Stimulated activated CD4-positive, alpha-beta T cell treated with anti-CD3 and anti-CD28 coated beads, TNF-alpha, amount 100 ng/mL, for 1 hour (primary cell): ENCODE data around the gene B3GNT5.

Experiments
- DNase-seq, 3 donors: peaks; one replicate each; pipeline ENCODE4 v3.0.0-alpha.2; 2020; ENCODE audit warnings: low read depth in 3 of 3, low spot score in 1 of 3

B3GNT5 gene

GRCh38 chr3:183288117-183288516, 35.1 kb downstream of the B3GNT5 start:
- no peak for DNase-seq

GRCh38 chr3:183290216-183290615, 37.2 kb downstream of the B3GNT5 start:
- no peak for DNase-seq

- DNase-seq: no peak
Observed at GRCh38 chr3:183291497-183292031, 38.5 kb downstream of the B3GNT5 start.

- no peak for DNase-seq
Observed at GRCh38 chr3:183293966-183294365, 40.9 kb downstream of the B3GNT5 start.

GRCh38 chr3:183295211-183295610, 42.2 kb downstream of the B3GNT5 start:
- no peak for DNase-seq

- no peak for DNase-seq
Observed at GRCh38 chr3:183296944-183297343, 43.9 kb downstream of the B3GNT5 start.

- no peak for DNase-seq
Observed at GRCh38 chr3:183298701-183299153, 45.7 kb downstream of the B3GNT5 start.

GRCh38 chr3:183299976-183300375, 46.9 kb downstream of the B3GNT5 start:
- DNase-seq: no peak

- no peak for DNase-seq
Observed at GRCh38 chr3:183300996-183301562, 48.0 kb downstream of the B3GNT5 start.

- no peak for DNase-seq
Observed at GRCh38 chr3:183301937-183302580, 49.0 kb downstream of the B3GNT5 start.

- no peak for DNase-seq
Observed at GRCh38 chr3:183303690-183304089, 50.6 kb downstream of the B3GNT5 start.

GRCh38 chr3:183306798-183307671, 54.0 kb downstream of the B3GNT5 start:
- DNase-seq: no peak

GRCh38 chr3:183307749-183308148, 54.7 kb downstream of the B3GNT5 start:
- DNase-seq: no peak

- no peak for DNase-seq
Observed at GRCh38 chr3:183308751-183309150, 55.7 kb downstream of the B3GNT5 start.

- no peak for DNase-seq
Observed at GRCh38 chr3:183309276-183309675, 56.2 kb downstream of the B3GNT5 start.

- DNase-seq: no peak
Observed at GRCh38 chr3:183310936-183311335, 57.9 kb downstream of the B3GNT5 start.

- DNase-seq: no peak
Observed at GRCh38 chr3:183312433-183312832, 59.4 kb downstream of the B3GNT5 start.

GRCh38 chr3:183313351-183313750, 60.3 kb downstream of the B3GNT5 start:
- DNase-seq: no peak

GRCh38 chr3:183313764-183314163, 60.7 kb downstream of the B3GNT5 start:
- no peak for DNase-seq

- no peak for DNase-seq
Observed at GRCh38 chr3:183315739-183316138, 62.7 kb downstream of the B3GNT5 start.

- DNase-seq: no peak
Observed at GRCh38 chr3:183317271-183317670, 64.2 kb downstream of the B3GNT5 start.
